T-helper 1 cell (primary cell): ENCODE results near the gene PNPLA2.

Experiments
- DNase-seq, 5 donors: peaks; one replicate each; pipeline ENCODE4 v3.0.0-alpha.2; 2012 to 2020

Gene PNPLA2

DNA sequence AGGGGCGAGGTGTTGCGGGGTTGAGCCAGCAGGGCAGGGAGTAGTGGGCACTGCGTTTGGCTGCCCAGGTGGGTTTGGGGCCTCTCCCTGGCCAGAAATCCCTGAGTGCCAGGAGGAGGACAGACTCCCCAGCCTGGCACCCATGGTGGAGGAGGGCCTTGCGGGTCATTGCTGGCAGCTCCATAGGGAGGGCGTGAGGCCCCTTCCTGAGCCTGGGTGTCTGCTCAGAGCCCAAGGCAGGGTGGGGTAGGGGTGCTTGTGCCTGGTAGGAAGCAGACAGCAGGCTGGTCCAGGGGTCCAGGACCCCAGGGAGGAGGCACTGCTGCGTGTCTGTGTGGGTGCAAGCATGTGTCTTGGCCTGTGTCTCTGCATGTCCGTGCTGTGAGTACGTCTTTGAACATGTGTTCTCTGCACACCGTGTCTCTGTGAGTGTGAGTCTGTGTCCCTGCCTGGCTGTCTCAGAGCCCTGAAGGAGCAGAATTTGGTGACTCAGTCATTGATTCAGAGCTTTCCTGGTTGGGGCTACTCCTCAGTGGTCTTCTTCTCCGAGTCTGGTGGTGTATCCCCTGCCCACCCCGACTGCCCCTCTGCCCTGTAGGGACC lies 27.9 kb downstream of the PNPLA2 start:
- DNase-seq = no peak

DNA sequence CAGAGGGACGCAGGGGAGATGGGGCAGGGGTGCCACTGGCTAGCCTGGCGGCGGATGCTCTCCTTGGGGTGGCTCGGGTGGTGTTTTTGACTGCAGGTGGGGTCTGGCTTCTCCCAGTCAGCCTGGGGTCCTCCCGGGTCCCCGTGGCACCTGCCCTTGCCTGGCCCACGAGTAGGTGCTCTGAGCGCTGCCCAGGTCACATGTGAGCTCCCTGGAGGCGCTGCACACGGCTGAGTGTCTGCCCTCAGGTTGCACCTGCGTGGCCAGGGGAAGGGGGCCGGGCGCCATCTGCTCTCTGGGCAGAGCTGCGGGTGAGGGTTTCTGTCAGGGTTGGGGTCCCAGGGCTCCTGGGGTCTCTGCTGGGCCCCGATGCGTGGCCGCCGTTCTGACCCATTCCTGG lies 29.2 kb downstream of the PNPLA2 start:
- DNase-seq = no peak

GRCh38 chr11:848380-848931 lies 29.7 kb downstream of the PNPLA2 start:
- DNase-seq = peak; percentile 31 to 61 (median 48)

DNA sequence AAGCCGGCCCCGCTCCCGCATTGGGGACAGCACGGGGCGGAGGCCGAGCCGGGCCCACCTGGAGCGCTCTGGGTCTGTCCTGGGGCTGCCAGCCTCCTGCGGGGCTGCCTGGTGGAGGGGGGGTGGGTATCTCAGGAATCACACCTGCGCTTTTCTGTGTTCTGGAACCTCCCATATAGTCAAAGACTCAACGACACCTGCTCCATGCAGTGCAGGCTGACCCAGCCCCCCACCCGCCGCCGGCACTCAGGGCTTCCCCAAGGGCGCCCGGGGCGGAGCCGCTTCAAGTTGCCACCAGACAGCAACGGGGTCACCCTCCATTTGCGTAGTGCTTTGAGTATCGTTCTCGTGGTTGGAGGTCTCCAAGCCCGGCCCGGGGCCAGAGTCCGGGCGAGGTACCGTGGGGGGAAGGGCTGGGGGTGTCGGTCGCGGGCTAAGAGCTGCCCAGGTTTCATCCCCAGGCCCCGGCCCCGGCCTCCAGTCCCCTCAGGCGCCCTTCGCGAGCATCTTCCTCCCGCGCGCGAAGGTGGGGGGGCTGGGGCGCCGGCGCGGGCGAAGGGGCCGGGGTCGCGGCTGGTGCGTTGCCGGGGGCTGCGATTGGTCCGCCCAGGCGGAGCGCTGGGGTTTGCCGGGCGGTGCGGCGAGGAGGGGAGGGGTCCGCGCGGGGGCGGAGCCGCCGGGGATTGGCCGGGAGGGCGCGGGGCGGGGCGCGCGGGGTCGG lies 30.6 kb downstream of the PNPLA2 start:
- DNase-seq = peak in 1 of 5 donors; percentile 35

DNA sequence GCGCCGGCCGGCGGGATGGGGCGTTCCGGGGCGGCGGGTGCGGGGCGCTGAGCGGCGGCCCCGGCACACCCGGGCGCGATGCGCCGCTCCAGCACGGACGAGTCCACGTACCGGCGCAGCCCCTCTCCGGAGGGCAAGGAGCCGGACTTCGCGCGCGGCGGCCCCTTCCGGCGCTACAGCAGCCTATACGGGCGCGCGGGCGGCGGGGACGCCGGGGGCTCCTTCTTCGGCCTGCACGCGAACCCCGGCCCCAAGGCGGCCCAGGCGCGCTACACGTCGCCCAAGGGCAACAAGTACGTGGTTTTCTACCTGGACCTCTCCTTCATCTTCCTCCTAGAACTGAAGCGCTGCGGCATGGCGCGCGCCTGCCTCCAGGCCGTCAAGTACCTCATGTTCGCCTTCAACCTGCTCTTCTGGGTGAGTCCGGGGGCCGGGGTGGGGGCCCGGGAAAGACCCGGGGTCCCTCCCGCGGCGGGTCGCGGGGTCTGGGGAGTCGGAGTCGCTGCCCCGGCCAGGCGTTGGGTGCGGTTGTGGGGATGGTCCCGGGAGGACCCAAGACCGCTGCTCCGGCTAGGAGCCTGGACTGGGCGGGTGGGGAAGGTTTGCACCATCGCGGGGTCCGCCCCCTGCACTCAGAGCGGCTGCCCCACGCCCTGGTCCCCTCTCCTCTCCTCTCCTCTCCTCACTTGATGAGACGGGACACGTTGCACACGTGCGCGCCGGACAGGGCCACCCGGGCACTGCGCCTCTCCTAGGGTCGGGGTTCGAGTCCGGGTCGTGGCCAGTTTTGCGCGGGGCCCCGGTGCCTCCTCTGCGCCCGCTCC lies 31.4 kb downstream of the PNPLA2 start:
- DNase-seq = no peak

DNA sequence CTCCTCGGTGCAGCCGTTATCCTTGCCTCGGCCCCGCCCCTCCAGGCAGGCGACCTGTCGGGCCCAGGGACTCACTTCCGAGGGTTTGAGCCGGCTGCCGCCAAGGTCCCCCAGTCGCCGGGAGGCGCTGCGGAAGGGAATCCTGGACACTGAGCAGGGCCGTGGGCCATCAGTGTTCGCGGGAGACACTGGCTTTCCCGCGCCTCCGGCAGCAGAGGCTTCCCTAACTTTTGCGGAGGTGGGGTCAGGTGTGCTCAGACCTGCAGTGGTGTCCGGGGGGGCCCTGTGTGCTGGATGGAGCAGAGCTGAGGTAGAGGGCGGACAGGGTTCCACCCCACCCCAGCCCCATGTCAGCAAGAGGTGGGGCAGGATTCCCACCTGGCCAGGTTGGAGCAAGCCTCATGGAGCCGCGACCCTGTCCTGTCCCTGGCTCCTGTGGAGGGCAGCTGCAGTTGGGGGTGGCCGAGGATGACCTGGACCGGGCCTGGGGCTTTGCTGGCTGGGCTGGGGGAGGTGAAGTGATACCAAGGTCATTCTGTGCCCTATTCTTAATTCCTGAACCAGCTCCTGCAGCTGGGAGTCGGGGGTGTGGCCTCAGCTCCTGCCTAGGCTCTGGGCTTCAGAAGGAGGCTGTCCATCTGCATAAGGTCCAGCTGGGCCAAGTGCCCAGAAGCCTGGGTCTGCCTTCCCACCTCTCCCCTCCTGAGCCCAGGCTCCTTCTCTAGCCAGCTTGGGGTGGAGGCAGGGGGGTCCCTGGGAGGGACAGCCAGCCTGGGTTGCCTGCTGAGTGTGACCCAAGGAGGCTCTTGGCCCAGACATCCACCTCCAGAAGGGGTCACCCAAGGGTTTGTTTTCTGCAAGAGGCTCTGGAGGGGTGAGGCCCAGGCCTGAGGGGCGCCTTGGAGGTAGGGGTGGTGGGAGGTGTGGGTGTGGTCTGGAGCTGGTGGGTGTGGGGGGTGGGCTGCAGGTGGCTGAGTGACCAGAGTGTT lies 32.4 kb downstream of the PNPLA2 start:
- no peak for DNase-seq

DNA sequence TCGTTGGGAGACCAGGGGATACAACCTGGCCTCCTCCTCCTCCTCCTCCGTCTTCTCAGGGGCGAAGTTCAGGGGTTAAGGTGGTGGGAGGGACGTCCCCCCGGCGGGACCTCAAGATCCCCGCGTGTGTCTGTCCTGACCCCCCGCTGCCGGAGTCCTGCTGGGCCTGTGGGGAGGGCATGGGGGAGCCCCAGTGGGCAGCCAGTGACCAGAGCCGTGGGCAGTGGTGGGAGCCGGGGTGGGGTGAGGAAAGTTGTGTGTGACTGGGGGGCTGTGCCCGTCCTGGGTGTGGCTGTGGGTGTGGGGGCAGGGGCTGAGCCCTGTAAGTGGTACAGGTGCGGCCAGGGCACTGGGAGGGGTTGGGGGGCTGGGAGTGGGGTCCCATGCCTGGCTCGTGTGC lies 34.0 kb downstream of the PNPLA2 start:
- no peak for DNase-seq

DNA sequence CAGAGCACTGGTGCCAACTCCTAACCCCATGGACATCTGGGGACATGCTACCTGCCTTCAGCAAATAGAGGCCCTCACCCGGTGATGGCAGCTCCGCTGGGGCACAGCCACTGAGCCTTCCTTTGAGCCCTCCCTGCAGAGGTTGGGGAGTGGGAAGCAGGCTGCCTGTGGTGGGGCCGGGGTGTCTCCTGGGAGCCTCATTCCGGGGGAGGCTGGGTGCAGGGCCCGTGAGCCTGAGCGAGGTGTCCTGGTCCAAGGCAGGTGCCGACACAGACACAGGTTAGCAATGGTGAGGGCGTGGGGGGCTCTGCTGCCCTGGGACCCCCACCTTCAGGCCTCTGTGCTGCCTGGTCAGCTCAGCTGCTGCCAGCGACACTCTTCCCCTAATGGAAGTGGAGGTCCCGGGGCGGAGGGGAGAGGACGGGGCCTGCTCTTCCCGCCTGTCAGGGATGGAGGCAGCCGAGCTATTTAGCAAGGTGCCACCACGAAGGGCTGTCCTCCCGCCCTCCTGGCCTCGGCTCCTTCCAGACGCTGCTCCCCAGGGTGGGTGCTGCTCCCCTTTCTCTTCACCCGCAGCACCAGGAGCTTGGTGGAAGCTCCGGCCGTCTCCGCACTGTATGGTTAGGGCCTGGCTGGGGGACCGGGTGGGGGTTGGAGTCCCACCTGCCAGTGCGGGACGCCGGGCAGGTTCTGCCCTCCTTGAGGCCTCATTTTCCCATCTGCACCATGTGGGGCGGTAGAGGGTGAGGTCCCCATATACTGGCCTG lies 35.2 kb downstream of the PNPLA2 start:
- DNase-seq = no peak

- no peak for DNase-seq
These were observed 36.1 kb downstream of the PNPLA2 start for GRCh38 chr11:854601-855329.

DNA sequence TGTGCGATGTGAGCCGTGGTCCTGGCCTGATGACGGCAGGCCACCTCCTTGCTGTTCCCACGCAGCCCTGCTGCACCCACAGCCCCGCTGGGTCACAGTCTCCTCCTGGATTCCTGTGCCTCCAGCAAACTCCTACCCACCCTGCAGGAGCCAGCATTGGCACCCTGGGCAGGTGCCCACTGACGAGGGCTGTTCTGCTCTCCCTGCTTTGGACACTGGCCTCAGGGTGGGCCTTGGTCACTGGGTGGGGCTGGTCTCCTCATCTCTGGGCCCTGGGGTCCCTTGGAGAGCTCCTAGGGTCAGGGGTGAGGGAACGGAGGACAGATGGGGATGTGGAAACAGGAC lies 36.6 kb downstream of the PNPLA2 start:
- DNase-seq = no peak

DNA sequence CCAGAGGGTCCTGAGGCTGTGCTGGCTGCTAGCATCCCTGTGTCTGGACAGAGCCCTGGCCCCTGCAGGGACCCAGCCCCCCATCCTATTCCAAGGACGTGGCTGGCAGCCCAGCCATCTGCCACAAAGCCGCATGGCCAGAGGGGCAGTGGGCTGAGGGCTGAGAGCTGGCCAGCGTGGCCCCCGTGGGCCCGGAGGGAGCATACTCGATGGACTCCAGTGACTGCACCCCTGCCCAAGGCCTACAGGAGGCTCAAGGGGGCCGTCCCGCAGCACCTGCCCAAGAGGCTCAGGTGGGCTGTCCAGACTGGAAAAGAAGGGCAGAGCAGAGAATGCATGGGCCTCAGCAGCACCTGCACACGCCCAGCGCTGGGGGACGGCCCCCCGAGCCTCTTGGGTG lies 37.1 kb downstream of the PNPLA2 start:
- no peak for DNase-seq

GRCh38 chr11:856397-856796 lies 37.7 kb downstream of the PNPLA2 start:
- no peak for DNase-seq

DNA sequence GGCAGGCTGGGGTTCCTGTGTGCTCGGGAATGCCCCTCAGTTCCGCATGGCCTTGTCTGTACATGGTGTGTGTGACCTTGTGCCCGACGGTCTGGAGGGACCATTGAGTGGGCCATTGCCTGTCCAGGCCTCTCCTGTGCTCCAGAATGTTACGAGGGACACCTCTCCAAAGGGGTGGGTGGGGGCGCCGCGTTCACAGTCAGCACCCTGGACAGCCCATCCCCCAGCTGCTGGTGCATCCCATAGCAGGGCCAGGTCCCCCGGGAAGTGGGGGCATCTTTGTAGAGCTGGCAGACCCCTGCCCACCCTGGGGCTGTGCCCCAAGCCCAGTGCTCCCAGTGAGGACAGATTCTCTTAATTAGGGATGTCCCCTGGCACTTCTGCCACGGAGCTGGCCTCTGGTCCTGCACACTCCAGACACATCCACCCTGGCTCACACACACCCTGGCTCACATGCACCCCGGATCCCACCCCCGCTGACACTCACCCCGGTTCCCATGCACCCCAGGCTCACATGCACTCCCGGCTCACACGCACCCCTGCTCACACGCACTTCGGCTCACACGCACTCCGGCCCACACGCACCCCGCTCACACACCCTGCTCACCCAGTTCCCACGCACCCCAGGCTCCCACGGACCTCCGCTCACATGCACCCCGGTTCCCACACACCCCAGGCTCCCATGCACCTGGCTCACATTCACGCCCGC lies 39.5 kb downstream of the PNPLA2 start:
- DNase-seq = no peak

- DNase-seq = no peak
These were observed 40.1 kb downstream of the PNPLA2 start for GRCh38 chr11:858762-859339.

DNA sequence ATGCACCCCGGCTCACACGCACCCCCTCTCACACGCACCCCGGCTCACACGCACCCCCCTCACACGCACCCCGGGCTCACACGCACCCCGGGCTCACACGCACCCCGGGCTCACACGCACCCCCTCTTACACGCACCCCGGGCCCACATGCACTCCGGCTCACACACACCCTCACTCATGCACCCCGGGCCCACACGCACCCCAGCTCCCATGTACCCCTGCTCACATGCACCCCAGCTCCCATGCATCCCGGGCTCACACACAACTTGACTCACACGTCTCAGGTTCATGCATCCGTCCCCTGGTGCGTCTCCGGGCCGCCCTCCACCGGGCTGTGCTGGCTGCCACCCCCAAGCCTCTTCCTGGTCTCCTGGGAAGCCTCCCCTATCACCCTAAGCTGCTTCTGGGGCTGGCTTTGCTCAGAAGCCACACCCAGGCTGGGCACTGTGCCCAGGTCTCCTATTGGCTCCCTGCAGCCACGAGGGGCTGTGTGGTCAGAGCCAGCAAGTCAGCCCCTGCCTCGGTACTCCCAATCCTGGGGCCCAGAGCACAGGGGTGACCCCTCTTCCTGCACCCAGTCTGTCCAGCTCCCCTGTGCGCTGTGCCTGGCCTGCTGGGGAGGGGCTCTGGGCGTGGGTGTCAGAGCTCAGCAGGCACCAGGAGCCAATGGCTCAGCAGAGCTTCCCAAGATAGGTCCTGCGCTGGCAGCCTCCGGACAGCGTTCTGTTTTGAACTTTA lies 40.8 kb downstream of the PNPLA2 start:
- DNase-seq = no peak

- no peak for DNase-seq
These were observed 41.8 kb downstream of the PNPLA2 start for GRCh38 chr11:860234-861104.

GRCh38 chr11:861105-861479 lies 42.4 kb downstream of the PNPLA2 start:
- DNase-seq = no peak

DNA sequence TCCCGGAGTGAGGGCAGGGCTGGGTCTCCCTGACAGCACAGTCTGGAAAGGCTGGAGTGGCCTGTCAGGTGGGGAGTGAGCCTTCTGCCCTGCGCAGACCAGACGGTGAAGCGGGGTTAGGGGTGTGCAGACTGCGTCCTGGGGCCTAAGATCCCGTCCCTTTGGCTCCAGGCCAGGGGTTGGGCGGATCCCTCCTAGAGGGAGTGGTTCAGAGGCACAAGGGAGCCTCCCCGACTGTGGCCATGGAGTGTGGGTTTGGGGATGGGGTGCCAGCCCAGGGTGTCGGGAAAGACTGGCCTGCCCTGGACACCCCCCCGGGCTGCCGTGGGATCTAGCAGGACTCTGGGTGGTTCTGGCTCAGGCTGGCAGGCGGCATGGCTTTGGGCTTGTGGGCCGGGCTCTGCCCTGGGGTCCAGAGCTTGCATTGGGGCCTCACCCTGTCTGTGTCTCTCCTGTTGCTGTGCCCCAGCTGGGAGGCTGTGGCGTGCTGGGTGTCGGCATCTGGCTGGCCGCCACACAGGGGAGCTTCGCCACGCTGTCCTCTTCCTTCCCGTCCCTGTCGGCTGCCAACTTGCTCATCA lies 43.5 kb downstream of the PNPLA2 start:
- no peak for DNase-seq
